ENCODE results near the gene CD109.

Gene CD109

GRCh38 chr6:73712535-73713173, 16.7 kb downstream of the CD109 start:
- TF ChIP-seq ZBTB7A (IDR thresholded peaks at IDR 0.05; ENCODE audit: low read depth), result no peak
- no peak for TF ChIP-seq TEAD4 (IDR thresholded peaks at IDR 0.05)
- no peak for TF ChIP-seq TCF12 (IDR thresholded peaks at IDR 0.05; ENCODE audit: low read depth)
- TF ChIP-seq CEBPB (IDR thresholded peaks at IDR 0.05), result no peak
- no peak for TF ChIP-seq NFIC (IDR thresholded peaks at IDR 0.05)
- TF ChIP-seq TAF1 (IDR thresholded peaks at IDR 0.05; ENCODE audit: low read depth), result no peak
- TF ChIP-seq, protein P1, sequence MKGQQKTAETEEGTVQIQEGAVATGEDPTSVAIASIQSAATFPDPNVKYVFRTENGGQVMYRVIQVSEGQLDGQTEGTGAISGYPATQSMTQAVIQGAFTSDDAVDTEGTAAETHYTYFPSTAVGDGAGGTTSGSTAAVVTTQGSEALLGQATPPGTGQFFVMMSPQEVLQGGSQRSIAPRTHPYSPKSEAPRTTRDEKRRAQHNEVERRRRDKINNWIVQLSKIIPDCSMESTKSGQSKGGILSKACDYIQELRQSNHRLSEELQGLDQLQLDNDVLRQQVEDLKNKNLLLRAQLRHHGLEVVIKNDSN (IDR thresholded peaks at IDR 0.05), result no peak
- TF ChIP-seq RAD21 (IDR thresholded peaks at IDR 0.05; ENCODE audit: low read depth), result no peak

GRCh38 chr6:73713426-73714147, 17.6 kb downstream of the CD109 start:
- TF ChIP-seq FOXM1 (IDR thresholded peaks at IDR 0.05; ENCODE audit: borderline replicate concordance, low read depth) (no peak), CEBPB (IDR thresholded peaks at IDR 0.05) (no peak), ZBTB7A (IDR thresholded peaks at IDR 0.05; ENCODE audit: low read depth) (no peak), CREB1 (IDR thresholded peaks at IDR 0.05; ENCODE audit: low read depth) (no peak), YY1 (IDR thresholded peaks at IDR 0.05; ENCODE audit: low read depth) (no peak), EP300 (IDR thresholded peaks at IDR 0.05; ENCODE audit: borderline replicate concordance) (no peak), NFIC (IDR thresholded peaks at IDR 0.05) (no peak), MAX (IDR thresholded peaks at IDR 0.05) (no peak), TEAD4 (IDR thresholded peaks at IDR 0.05) (no peak), TAF1 (IDR thresholded peaks at IDR 0.05; ENCODE audit: low read depth) (no peak), EGR1 (IDR thresholded peaks at IDR 0.05) (no peak), TCF12 (IDR thresholded peaks at IDR 0.05; ENCODE audit: low read depth) (no peak), RAD21 (IDR thresholded peaks at IDR 0.05; ENCODE audit: low read depth) (no peak)
- TF ChIP-seq, protein P1 (IDR thresholded peaks at IDR 0.05), result no peak
- TF ChIP-seq, protein P2, sequence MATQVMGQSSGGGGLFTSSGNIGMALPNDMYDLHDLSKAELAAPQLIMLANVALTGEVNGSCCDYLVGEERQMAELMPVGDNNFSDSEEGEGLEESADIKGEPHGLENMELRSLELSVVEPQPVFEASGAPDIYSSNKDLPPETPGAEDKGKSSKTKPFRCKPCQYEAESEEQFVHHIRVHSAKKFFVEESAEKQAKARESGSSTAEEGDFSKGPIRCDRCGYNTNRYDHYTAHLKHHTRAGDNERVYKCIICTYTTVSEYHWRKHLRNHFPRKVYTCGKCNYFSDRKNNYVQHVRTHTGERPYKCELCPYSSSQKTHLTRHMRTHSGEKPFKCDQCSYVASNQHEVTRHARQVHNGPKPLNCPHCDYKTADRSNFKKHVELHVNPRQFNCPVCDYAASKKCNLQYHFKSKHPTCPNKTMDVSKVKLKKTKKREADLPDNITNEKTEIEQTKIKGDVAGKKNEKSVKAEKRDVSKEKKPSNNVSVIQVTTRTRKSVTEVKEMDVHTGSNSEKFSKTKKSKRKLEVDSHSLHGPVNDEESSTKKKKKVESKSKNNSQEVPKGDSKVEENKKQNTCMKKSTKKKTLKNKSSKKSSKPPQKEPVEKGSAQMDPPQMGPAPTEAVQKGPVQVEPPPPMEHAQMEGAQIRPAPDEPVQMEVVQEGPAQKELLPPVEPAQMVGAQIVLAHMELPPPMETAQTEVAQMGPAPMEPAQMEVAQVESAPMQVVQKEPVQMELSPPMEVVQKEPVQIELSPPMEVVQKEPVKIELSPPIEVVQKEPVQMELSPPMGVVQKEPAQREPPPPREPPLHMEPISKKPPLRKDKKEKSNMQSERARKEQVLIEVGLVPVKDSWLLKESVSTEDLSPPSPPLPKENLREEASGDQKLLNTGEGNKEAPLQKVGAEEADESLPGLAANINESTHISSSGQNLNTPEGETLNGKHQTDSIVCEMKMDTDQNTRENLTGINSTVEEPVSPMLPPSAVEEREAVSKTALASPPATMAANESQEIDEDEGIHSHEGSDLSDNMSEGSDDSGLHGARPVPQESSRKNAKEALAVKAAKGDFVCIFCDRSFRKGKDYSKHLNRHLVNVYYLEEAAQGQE (IDR thresholded peaks at IDR 0.05; ENCODE audit: low read depth), result no peak

DNA sequence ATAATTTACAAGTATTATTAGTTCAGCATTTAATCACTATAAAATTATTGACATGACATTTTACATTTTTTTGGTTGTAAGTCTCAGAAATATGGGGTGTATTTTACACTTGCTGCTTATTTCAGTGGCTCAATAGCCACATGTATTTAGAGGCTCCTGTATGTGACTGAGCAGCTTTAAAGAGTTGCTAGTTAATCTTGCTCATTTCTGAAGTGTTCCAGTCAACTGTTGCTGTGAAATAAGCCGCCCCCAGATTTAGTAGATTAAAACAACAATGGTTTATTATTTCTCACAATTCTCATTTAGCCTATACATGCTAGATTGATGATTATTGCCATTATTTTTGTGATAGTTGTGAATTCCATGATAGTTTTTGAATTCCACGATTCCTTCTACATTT, 23.0 kb downstream of the CD109 start:
- TF ChIP-seq TEAD4 (IDR thresholded peaks at IDR 0.05), result no peak
- TF ChIP-seq NFIC (IDR thresholded peaks at IDR 0.05), result no peak
- no peak for TF ChIP-seq EP300 (IDR thresholded peaks at IDR 0.05; ENCODE audit: borderline replicate concordance)
- no peak for TF ChIP-seq TAF1 (IDR thresholded peaks at IDR 0.05; ENCODE audit: low read depth)
- TF ChIP-seq, protein P2 (IDR thresholded peaks at IDR 0.05; ENCODE audit: low read depth), result no peak
- TF ChIP-seq MAX (IDR thresholded peaks at IDR 0.05), result no peak
- TF ChIP-seq CREB1 (IDR thresholded peaks at IDR 0.05; ENCODE audit: low read depth), result no peak
- no peak for TF ChIP-seq RAD21 (IDR thresholded peaks at IDR 0.05; ENCODE audit: low read depth)
- TF ChIP-seq ZBTB7A (IDR thresholded peaks at IDR 0.05; ENCODE audit: low read depth), result no peak
- TF ChIP-seq YY1 (IDR thresholded peaks at IDR 0.05; ENCODE audit: low read depth), result no peak
- TF ChIP-seq EGR1 (IDR thresholded peaks at IDR 0.05), result no peak
- TF ChIP-seq FOXM1 (IDR thresholded peaks at IDR 0.05; ENCODE audit: borderline replicate concordance, low read depth), result no peak
- TF ChIP-seq, protein P1 (IDR thresholded peaks at IDR 0.05), result no peak
- TF ChIP-seq TCF12 (IDR thresholded peaks at IDR 0.05; ENCODE audit: low read depth), result no peak
- TF ChIP-seq CEBPB (IDR thresholded peaks at IDR 0.05), result no peak

GRCh38 chr6:73722318-73723060, 26.5 kb downstream of the CD109 start:
- TF ChIP-seq, protein P1 (IDR thresholded peaks at IDR 0.05), result no peak
- TF ChIP-seq TCF12 (IDR thresholded peaks at IDR 0.05; ENCODE audit: low read depth), result no peak
- TF ChIP-seq, protein P2 (IDR thresholded peaks at IDR 0.05; ENCODE audit: low read depth), result no peak
- no peak for TF ChIP-seq TAF1 (IDR thresholded peaks at IDR 0.05; ENCODE audit: low read depth)
- TF ChIP-seq CREB1 (IDR thresholded peaks at IDR 0.05; ENCODE audit: low read depth), result no peak
- TF ChIP-seq EP300 (IDR thresholded peaks at IDR 0.05; ENCODE audit: borderline replicate concordance), result no peak
- TF ChIP-seq EGR1 (IDR thresholded peaks at IDR 0.05), result no peak
- TF ChIP-seq YY1 (IDR thresholded peaks at IDR 0.05; ENCODE audit: low read depth), result no peak
- no peak for TF ChIP-seq FOXM1 (IDR thresholded peaks at IDR 0.05; ENCODE audit: borderline replicate concordance, low read depth)
- no peak for TF ChIP-seq MAX (IDR thresholded peaks at IDR 0.05)
- TF ChIP-seq ZBTB7A (IDR thresholded peaks at IDR 0.05; ENCODE audit: low read depth), result no peak
- no peak for TF ChIP-seq TEAD4 (IDR thresholded peaks at IDR 0.05)
- TF ChIP-seq CEBPB (IDR thresholded peaks at IDR 0.05), result no peak
- TF ChIP-seq RAD21 (IDR thresholded peaks at IDR 0.05; ENCODE audit: low read depth), result no peak
- TF ChIP-seq NFIC (IDR thresholded peaks at IDR 0.05), result no peak

Measured in Ishikawa (cell line).